SW480 (cell line): Measurements from ENCODE around the gene MYH3.
"Not testable (repeated sequence)": the region's sequence is repeated elsewhere in the genome, so short reads cannot be mapped to it uniquely, and the experiment has no call there.

Source experiments
- DNase-seq: peaks from one replicate; pipeline ENCODE4 v3.0.0-alpha.2; 2016; ENCODE audit warnings: low spot score

The MYH3 gene

GRCh38 chr17:10657148-10657547, at the start of gene MYH3:
Gene MYH3 (minus strand): TSS chr17:10657309. CDS start chr17:10655064, 2,245 bp downstream.
- no peak for DNase-seq

GRCh38 chr17:10705727-10706126, 48.6 kb upstream of the MYH3 start:
- no peak for DNase-seq

GRCh38 chr17:10702574-10702973, 45.5 kb upstream of the MYH3 start:
- no peak for DNase-seq

- no peak for DNase-seq
These were observed 42.7 kb upstream of the MYH3 start for GRCh38 chr17:10699856-10700255.

DNA sequence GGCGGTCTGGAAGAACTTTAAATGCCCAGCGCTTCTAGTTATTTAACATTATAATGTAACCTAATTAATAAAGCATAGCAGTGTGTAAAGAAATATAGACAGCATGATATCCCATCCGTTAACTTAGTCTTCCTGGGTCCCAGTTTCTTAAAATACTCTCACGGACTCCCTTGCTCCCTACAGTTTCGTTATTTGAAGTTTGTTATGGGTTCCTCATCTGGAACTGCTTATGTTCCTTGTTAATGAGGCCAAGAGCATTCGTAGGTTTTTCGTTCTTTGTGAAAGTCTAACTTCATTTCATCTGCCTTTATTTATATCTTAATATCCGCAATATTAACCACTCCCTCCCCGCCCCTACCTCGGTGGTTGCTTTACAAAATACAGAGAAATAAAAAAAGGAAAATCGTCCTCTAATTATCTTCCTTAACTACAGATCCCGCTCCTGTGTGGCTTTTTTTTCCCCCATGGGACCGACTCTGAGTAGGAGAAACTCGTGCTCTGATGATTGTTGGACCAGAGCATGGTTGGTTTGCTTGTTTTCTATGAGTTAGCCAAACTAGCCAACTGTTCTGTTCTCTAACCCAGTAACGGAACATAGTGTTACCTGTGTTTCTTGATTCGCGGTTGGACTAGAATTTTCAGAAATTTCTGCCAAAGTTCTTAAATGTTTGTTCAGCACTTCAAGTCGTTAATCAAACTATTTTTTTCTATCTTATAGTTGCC, 41.1 kb upstream of the MYH3 start:
- peak; percentile 8 for DNase-seq

GRCh38 chr17:10697092-10698081, 40.3 kb upstream of the MYH3 start, which contains the start of the genes ADPRM and SCO1:
Gene ADPRM (plus strand): TSS chr17:10697594. CDS start chr17:10704927, 7,333 bp downstream.
Gene SCO1 (minus strand): TSS chr17:10697533. CDS start chr17:10697507, 26 bp downstream.
- DNase-seq = peak; percentile 93

DNA sequence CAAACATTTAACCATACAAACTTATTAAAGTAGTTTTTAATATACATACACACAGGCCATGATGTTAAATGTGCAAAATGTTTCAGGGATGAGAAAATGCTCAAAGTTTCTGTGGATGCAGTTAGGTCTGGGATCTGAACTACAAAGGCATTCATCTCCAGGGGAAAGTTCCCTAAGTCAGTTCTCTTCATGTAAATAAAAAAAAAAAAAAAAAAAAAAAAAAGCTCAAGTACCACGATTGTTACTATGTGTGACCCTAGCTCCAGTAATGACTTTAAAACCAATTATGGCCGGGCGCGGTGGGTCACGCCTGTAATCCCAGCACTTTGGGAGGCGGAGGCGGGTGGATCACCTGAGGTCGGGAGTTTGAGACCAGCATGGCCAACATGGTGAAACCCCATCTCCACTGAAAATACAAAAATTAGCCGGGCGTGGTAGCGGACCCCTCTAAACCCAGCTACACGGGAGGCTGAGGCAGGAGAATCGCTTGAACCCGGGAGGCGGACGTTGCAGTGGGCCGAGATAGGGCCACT, 38.8 kb upstream of the MYH3 start:
- DNase-seq = not testable (repeated sequence)

DNA sequence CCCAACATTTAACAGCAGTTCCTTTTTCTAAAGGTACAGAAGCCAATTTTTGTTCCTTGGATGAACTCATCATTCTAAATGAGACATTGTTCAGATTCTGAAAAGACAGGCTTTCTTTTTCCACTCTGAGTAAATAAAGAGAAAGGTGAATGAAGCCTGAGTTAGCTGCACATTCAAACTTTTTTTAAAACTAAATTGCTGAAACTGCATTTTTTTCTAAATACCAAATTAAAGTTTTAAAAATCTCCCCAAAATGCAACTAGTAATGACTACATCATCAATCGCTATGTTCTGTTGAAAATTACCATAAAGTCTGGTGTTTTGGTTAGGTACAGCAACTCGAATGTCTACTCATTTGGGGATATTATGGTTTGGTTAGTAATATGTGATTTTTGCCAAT, 30.4 kb upstream of the MYH3 start:
- DNase-seq = no peak

- peak; percentile 10 for DNase-seq
These were observed 26.7 kb upstream of the MYH3 start for GRCh38 chr17:10683853-10684252.

DNA sequence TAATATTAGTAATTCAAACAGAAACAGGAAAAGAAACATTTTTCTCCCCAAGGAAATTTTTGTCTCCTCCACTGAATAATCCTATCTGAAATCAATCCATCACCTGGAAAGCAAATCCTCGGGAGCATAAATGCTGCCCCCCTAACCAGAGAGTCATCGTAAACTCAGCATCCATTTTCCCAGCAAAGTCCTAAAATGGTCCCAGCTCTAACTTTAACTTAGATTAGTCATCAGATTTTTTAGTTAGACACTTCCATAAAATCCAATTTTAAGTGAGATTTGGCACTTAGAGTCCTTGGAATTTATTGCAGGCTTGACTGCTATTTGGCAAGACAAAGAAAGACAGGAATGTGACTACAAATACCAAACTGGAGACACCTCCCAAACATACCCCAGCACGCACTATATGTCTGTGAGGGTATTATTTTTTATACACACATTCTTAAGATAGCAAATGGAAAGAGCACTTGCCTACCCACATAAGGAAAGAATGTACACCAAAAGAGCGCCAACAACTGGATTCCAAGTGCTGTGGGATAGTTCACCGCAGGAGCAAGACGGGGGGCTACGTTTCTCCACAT, 24.8 kb upstream of the MYH3 start:
- no peak for DNase-seq

GRCh38 chr17:10674704-10675103, 17.6 kb upstream of the MYH3 start:
- no peak for DNase-seq

GRCh38 chr17:10673312-10673711, 16.2 kb upstream of the MYH3 start:
- DNase-seq = no peak

- DNase-seq = no peak
These were observed 11.7 kb upstream of the MYH3 start for GRCh38 chr17:10668775-10669174.

DNA sequence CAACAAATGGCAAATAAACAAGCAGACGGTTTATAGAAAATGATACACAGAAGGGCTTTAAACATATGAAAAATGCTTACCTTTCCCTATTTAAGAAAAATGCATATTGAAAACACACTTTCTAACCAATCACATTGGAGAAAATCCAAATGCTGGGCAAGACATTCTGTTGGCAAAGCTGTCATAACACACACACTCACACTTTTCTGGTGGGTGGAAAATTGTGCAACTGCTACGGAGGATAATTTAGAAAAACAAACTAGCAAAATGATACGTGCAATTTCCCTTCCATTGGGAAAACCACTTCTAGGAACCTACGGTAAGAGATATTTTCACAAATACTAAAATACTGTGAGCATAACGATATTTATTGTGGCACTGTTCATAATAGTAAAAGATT, 9.8 kb upstream of the MYH3 start:
- no peak for DNase-seq

DNA sequence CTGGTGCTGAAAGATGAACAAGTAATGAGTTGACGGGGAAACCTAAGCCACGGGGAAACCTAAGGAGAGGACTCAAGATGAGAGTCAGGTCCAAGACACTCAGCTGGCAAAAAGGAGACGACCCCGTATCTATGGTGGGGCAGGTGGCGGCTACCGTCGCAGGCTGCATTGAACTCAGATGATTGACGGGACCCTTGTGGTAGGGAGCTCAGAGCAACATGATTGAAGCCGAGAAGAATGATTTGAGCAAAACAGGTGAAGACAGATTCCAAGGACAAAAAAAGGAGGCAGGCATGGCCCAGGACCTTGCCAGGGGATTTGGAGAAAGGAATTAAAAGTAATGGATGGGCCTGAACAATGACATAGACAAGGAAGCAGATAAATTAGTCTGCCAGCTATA, 7.5 kb upstream of the MYH3 start:
- DNase-seq = no peak

- DNase-seq = no peak
These were observed 6.1 kb upstream of the MYH3 start for GRCh38 chr17:10663231-10663630.

DNA sequence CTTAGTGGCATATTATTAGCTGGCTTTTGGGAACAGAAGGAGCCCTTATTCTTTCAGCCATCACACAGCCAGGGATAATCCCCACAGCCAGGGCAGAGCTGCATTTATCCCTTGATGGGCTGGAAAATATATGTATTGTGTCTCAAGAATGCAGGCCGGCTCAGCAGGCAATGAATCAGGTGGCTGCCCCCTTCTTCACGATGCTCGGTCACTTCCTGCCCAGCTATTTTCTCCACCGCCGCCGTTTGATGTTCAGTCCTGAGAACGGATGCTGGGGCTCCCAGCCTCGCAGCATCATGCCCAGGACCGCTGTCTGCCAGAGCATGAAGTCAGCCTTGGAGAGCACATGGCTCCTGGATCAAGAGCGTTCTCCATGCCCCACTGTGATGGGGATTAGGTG, 4.3 kb upstream of the MYH3 start:
- DNase-seq = no peak

GRCh38 chr17:10657879-10658278, 770 bp upstream of the MYH3 start:
- DNase-seq = no peak

- no peak for DNase-seq
These were observed 3.1 kb downstream of the MYH3 start for GRCh38 chr17:10653987-10654386.

GRCh38 chr17:10652984-10653659, 4.0 kb downstream of the MYH3 start:
- no peak for DNase-seq

GRCh38 chr17:10651927-10652326, 5.2 kb downstream of the MYH3 start:
- DNase-seq = no peak

GRCh38 chr17:10649602-10650001, 7.5 kb downstream of the MYH3 start:
- DNase-seq = no peak
